Spinal cord (tissue), 10 donors: ENCODE measurements around the gene FOXJ1. TPM values are rescaled to one million over a fixed set of nuclear protein-coding genes. Genes with fewer than 3 reads are reported as not detected.

Source experiments
- DNase-seq, 6 donors: peaks; one replicate each; pipeline versions ENCODE4 v3.0.0 to v3.0.0-alpha.2; 2013 to 2015; ENCODE audit warnings: low spot score in 6 of 6, low read depth in 4 of 6
- H3K27ac ChIP-seq: one replicate; pipeline ENCODE4 v1.5.1; 2013; ENCODE audit warnings: low read depth, low read length, control low read depth
- H3K27me3 ChIP-seq: one replicate; pipeline ENCODE4 v1.6.1; 2013; ENCODE audit warnings: low read length; ENCODE audit not compliant: control insufficient read depth, insufficient read depth
- H3K36me3 ChIP-seq: one replicate; pipeline ENCODE4 v1.6.1; 2013; ENCODE audit warnings: low read length; ENCODE audit not compliant: control insufficient read depth, insufficient read depth
- H3K4me1 ChIP-seq: one replicate; pipeline ENCODE4 v1.6.1; 2013; ENCODE audit warnings: low read length; ENCODE audit not compliant: control insufficient read depth, insufficient read depth
- H3K4me3 ChIP-seq: one replicate; pipeline ENCODE4 v1.5.1; 2013; ENCODE audit warnings: low read depth, low read length, control low read depth
- H3K9me3 ChIP-seq: one replicate; pipeline ENCODE4 v1.6.1; 2013; ENCODE audit warnings: low read length; ENCODE audit not compliant: control insufficient read depth, insufficient read depth
- WGBS: methylation state at CpG from one replicate; pipeline ENCODE4 v1.1.5; 2013; ENCODE audit warnings: missing lambda C conversion rate; ENCODE audit not compliant: insufficient coverage; 5-methylcytosine and 5-hydroxymethylcytosine counted together
- polyA plus RNA-seq, 2 donors: library from polyadenylated mRNA; unstranded; fragments of 120-200 nt; gene quantifications; one replicate each; pipeline ENCODE4 v1.2.1, GENCODE V29; 2013; ENCODE audit not compliant: insufficient read length in 2 of 2
- total RNA-seq, 2 donors: library from RNA; depleted of rRNA in 1 of 2; stranded (reverse); fragments of 120-200 nt in 1 of 2; fragments of >200 nt in 1 of 2; gene quantifications; one replicate each; pipeline versions ENCODE4 v1.2.3 to v1.2.4, GENCODE V29; 2013 to 2014
- donor health status: healthy.

FOXJ1 gene
- total and polyA plus RNA-seq, 4 donors, result 4.6 to 41.0 (median 26.0) TPM

DNA sequence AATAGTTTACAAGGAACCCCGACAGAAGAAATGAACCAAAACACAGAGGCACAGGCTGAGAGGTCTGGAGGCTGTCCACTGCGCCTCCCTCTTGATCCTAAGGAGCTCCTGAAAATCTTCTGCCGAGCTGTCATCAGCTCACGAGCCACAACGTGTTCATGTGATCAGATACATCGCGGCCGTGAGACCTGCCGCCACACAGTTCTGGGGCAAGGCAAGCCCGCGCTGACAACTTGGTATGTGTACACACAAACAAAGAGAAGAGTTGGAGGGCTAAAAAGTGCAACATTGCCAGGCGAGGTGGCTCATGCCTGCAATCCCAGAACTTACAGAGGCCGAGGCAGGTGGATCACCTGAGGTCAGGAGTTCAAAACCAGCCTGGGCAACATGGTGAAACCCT lies 45.1 kb downstream of the FOXJ1 start:
- DNase-seq, result no peak
- WGBS, result 91% methylated on average over 11 of the region's 13 CpGs
- peaks cover 88% of the 10 kb centered on the region for H3K36me3 ChIP-seq
- no peaks in the 10 kb centered on the region for H3K27me3 ChIP-seq
- no peak overlapping the region for H3K4me3 ChIP-seq
- H3K4me1 ChIP-seq, result peaks cover 20% of the 10 kb centered on the region
- H3K9me3 ChIP-seq, result no peaks in the 10 kb centered on the region
- H3K27ac ChIP-seq, result no peak overlapping the region

DNA sequence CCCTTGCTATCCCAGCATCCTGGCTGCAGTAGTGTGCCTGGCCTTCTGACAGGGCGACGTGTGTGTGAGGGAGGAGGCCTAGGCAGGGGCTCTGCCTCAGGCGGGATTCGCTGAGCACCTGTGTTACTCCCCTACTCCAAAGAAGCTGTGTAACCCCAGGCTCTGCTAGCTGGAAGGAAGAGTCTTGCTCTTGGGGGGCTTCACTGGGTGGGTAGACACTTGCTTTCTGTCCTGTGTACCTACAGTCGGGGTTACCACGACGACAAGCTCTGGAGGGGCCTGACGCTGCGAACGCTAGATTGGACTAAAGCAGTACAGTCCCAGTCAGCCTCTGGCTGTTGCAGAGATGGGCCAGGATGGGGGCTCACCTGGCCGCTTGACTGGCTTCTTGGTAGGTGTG lies 47.0 kb downstream of the FOXJ1 start:
- DNase-seq, result no peak
- 83% methylated on average over 7 of the region's 11 CpGs for WGBS
- Histone ChIP-seq H3K4me3 (no peak overlapping the region), H3K4me1 (peaks cover 28% of the 10 kb centered on the region), H3K36me3 (peaks cover 90% of the 10 kb centered on the region), H3K27ac (no peak overlapping the region), H3K9me3 (no peaks in the 10 kb centered on the region), H3K27me3 (no peaks in the 10 kb centered on the region)

GRCh38 chr17:76092526-76093413 lies 48.3 kb downstream of the FOXJ1 start:
- 84% methylated on average over 19 of the region's 20 CpGs for WGBS
- peaks cover 28% of the 10 kb centered on the region for H3K4me1 ChIP-seq
- H3K27me3 ChIP-seq, result no peaks in the 10 kb centered on the region
- no peak overlapping the region for H3K4me3 ChIP-seq
- no peak for DNase-seq
- peaks cover 95% of the 10 kb centered on the region for H3K36me3 ChIP-seq
- peak overlapping the region; percentile 3 for H3K27ac ChIP-seq
- no peaks in the 10 kb centered on the region for H3K9me3 ChIP-seq

DNA sequence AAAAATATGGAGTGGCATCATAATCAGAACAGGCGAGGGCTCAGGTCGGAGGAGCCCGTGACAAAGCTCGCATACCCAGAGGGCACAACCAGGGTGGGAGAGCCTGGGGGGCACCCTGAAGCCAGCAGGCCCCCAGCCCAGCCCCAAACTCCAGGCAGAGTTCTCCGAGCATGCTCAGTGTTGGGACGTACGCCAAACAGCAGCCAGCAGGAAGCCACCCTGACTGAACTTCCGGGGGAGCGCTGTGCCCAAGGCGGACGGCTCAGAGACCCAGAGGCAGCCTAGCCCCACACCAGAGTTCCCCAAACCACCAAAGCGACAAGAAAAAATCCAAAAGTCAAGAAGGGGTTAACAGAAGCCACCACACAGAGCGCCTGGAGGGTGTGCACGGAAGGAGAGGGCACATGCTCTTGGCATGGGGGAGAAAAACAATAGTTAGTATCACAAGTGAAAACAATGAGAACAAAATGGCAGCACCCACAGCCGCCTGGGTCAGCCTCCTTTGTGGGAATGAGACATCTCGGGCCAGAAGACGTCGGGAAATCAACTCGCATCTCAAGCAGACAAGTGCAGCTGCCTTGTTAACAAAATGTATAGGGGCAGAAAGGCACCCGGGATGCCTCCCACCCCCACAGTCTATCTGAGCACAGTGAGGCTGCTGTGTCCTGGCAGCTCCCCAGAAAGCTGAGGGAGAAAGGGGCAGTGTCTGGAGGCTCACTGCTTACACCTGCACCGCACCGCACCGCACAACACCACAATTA lies 49.3 kb downstream of the FOXJ1 start:
- DNase-seq, result peak in 2 of 6 donors; percentile 36 to 45
- WGBS, result 56% methylated on average over 19 of the region's 23 CpGs
- H3K4me1 ChIP-seq, result peaks cover 28% of the 10 kb centered on the region
- H3K27me3 ChIP-seq, result no peaks in the 10 kb centered on the region
- H3K27ac ChIP-seq, result peak overlapping the region; percentile 42
- no peaks in the 10 kb centered on the region for H3K9me3 ChIP-seq
- peaks cover 97% of the 10 kb centered on the region for H3K36me3 ChIP-seq
- no peak overlapping the region for H3K4me3 ChIP-seq

DNA sequence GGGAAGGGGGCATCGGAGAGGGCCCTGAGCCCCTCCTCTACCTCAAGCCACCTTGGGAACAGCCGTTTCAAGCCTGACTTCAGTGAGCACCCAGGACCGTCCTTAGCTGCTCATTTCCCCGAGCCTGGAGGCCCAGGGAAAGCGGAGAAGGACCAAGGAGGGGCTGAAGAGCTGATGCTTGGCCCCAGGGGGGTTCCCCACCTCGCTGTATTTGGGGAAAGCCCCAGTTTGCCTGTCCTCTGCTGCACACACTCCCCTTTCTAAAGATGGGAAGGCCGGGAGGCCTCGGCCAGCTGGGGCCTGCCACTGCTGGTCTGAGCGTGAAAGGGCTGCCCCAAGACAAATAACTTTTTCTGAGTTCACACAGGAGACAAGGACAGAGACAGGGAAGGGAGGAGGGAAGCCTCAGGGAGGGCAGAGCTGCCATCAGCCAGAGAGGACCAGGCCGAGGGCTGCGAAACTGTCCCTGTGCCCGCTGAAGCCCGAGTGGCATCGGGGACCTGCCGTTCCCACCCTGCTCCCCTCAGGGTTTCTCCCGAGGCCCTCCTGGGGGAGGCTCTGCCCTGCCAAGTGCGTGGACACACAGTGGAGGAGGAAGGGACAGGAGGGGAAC lies 50.4 kb downstream of the FOXJ1 start:
- Histone ChIP-seq H3K27ac (no peak overlapping the region), H3K4me1 (peaks cover 28% of the 10 kb centered on the region), H3K27me3 (no peaks in the 10 kb centered on the region), H3K4me3 (no peak overlapping the region), H3K36me3 (peaks cover 97% of the 10 kb centered on the region), H3K9me3 (no peaks in the 10 kb centered on the region)
- DNase-seq, result no peak
- 93% methylated on average over 9 of the region's 17 CpGs for WGBS

DNA sequence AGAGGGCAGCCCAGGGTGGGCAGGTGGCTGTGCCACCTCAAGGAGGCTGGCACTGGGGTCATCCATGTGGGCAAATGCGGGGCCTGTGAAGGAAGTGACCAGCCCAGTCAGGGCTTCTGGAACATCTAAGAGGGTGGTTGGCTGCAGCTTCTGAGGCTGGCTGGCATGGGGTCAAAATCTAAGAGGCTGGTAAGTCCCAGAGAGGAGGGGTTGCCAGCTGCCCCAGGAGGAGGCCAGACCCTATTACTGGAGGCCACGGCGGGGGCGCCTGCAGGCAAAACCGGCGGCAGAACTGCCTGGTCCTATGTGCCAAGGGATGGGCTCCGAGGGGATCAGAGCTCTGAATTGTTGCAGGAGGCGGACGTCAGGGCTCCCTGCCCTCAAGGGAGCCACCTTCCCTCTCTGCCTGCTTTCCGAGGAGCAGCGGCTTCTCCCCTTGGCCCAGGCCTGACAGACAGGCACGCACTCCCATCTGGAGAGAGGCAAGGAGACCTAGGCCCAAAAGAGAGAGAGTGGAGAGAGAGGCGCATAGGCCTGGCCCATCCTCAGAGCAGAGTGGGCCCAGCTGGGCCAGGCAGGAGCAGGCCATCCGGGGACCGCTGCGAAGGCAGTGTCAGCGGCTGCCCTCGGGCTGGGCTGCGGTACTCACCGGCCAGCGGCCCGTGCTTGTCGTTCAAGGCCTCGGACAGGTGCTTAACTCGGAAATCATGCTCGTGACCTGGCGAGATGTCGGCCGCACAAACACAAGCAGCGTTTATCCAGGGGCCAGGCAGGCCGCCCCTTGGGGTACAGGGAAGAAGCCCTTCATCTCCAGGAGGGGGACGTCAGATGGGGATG lies 51.1 kb downstream of the FOXJ1 start:
- 84% methylated on average over 31 of the region's 32 CpGs for WGBS
- no peak for DNase-seq
- no peak overlapping the region for H3K27ac ChIP-seq

GRCh38 chr17:76088868-76089576 lies 52.0 kb downstream of the FOXJ1 start:
- no peak overlapping the region for H3K27ac ChIP-seq
- no peak overlapping the region for H3K4me3 ChIP-seq
- H3K27me3 ChIP-seq, result no peaks in the 10 kb centered on the region
- peaks cover 28% of the 10 kb centered on the region for H3K4me1 ChIP-seq
- no peak for DNase-seq
- no peaks in the 10 kb centered on the region for H3K9me3 ChIP-seq
- H3K36me3 ChIP-seq, result peaks cover 100% of the 10 kb centered on the region
- 91% methylated on average over 24 of the region's 25 CpGs for WGBS

More for the DNA sequence above, 51.1 kb downstream of the FOXJ1 start:
- Histone ChIP-seq H3K4me1 (peaks cover 28% of the 10 kb centered on the region), H3K27me3 (no peaks in the 10 kb centered on the region), H3K4me3 (no peak overlapping the region), H3K9me3 (no peaks in the 10 kb centered on the region), H3K36me3 (peaks cover 100% of the 10 kb centered on the region)

- Histone ChIP-seq H3K4me3 (no peak overlapping the region), H3K27ac (no peak overlapping the region), H3K27me3 (no peaks in the 10 kb centered on the region), H3K36me3 (peaks cover 100% of the 10 kb centered on the region), H3K4me1 (peaks cover 30% of the 10 kb centered on the region), H3K9me3 (no peaks in the 10 kb centered on the region)
- WGBS, result 88% methylated on average over 24 of the region's 25 CpGs
- DNase-seq, result no peak
These were observed 52.8 kb downstream of the FOXJ1 start for GRCh38 chr17:76088041-76088867.
